ENCODE results near the gene POP4.

The POP4 gene

DNA sequence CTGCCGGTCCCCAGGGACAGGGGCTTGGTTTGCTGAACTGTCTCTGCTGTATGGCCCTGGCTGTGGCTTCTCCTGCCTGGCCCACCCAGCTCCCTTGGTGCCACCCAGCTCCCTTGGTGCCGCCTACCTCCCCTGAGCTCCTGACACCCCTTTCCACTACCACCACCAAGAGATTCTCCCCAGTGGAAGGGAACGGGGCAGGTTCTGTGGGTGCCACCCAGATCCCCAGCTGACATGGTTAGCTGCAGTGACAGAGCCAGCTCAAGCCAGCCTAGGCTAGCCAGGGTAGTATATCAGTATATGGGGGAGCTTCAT, 28.5 kb upstream of the POP4 start:
- DNase-seq = no peak

- no peak for DNase-seq
These were observed 27.7 kb upstream of the POP4 start for GRCh38 chr19:29578349-29578748.

DNA sequence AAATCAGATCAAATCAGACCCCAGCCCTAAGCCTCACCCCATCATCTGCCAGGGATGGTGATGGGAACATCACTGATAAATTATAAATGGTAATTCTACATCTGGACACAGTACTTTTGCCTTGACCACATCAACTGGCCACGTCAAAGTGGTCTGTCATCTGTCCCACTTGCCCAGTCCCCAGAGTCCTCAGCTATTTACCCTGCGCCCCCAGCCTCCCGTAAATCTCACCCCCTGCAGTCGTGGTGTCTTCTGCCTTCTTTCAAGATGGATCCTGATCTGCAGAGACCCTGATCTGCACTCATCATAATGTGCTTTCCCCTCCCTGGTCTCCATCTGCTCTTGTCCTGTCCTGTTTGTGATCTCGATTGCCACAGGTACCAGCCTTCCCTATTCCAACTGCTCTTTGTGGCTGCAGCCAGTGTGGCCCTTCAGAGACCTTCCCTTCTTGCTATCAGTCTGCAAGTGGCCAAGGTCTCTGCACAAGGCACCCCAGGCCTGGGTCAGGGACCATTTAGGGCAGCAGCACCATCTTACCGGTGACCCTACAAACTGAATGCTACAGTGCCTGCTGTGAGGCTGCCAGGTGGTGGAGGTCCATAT, 26.7 kb upstream of the POP4 start:
- no peak for DNase-seq

DNA sequence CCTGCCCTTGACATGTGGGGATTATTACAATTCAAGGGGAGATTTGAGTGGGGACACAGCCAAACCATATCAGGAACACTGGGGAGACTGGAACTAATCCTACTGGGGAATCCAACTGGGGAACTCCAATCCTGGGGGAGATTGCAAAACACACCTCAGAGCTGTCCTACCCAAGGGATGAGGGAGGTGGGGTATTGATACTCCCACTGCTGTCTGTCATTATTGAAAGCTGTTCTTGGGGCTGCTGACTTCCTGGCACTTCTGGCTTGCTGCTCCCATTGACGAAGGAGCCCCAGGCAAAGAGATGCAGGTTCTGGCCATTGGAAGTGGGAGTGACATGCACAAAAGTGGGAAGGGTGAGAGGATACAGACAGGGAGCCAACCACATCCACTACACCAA, 24.7 kb upstream of the POP4 start:
- DNase-seq = no peak

- DNase-seq = no peak
These were observed 22.7 kb upstream of the POP4 start for GRCh38 chr19:29583196-29583999.

- no peak for DNase-seq
These were observed 19.7 kb upstream of the POP4 start for GRCh38 chr19:29586401-29586800.

GRCh38 chr19:29587059-29587458, 19.0 kb upstream of the POP4 start:
- no peak for DNase-seq

DNA sequence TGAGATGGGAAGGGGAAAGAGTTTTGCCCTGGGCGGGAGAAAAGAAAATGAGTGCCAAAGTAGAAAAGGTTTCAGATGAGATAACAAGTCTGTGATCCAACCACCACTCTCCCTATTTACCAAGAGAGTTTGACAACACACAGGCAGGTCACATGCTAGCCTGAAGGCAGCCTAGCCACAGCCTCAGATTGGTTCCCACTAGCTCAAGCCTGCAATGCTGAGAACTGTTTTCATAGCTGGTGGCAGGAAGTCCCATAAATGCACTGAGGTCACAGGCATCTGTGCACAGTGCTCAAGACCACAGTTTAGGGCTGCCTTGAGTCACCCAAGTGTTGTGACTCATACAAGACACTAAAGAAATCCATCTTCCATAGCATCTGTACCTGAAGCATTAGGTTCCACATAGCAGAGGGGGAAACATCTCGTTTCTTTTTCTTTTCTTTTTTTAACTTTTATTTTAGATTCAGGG, 18.5 kb upstream of the POP4 start:
- no peak for DNase-seq

GRCh38 chr19:29588095-29588494, 18.0 kb upstream of the POP4 start:
- DNase-seq = no peak

DNA sequence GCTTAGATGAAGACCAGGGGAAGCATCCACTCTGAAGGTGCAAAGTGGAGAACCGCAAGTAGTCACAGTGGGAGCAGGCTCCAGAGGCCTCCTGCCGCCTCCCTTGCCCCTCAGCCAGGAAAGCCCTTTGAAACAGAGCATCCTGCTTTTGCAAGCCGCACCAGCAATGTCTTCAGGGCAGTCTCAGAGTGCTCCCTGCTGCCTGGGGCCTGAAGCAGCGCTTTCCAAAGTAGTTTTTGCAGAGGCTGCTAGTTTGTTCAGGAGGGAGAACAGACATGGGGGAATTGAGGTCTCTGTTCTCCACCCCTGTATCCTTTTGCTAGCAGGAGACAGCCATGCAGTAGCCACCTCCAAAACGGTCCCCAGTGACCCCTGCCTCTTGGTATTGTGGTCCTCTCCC, 15.8 kb upstream of the POP4 start:
- no peak for DNase-seq

- DNase-seq = no peak
These were observed 14.4 kb upstream of the POP4 start for GRCh38 chr19:29591670-29592069.

GRCh38 chr19:29593869-29594268, 12.2 kb upstream of the POP4 start:
- no peak for DNase-seq

GRCh38 chr19:29596080-29596727, 9.9 kb upstream of the POP4 start:
- DNase-seq = no peak

DNA sequence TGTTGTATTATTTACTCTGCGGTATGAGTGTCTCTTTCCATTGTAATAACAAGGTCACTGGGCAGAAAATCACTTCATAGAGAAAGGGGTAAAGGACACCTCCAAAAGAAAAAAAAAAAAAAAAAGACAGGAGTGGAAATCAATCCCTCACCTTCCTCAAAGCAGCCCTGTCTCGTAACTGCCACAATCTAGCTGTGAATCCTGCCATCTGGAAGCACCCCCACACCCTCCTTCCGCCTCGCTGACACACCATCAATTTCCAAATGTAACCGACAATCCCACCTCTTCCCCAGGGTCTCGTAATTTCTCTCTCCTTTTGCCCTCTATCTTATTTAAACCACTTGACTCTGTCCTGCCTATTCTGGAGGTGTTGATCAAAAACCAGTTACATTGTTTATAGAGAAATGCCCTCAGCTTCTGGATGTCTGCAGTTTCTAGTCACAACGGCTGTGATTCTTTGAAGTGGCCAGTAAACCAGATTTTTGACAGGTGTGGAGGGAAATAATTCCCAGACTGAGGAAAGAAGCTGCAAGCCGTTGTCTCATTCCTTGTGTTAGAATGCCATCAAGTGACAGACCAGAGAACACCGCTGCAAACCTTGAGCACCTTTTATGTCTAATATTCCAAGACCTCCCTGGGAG, 9.1 kb upstream of the POP4 start:
- peak in 2 of 14 donors; percentile 2 to 39 for DNase-seq

- no peak for DNase-seq
These were observed 8.0 kb upstream of the POP4 start for GRCh38 chr19:29598036-29598435.

GRCh38 chr19:29598496-29598895, 7.6 kb upstream of the POP4 start:
- no peak for DNase-seq

GRCh38 chr19:29603308-29603707, 2.8 kb upstream of the POP4 start:
- no peak for DNase-seq

GRCh38 chr19:29606420-29606747, 301 bp downstream of the POP4 start:
- no peak for DNase-seq

DNA sequence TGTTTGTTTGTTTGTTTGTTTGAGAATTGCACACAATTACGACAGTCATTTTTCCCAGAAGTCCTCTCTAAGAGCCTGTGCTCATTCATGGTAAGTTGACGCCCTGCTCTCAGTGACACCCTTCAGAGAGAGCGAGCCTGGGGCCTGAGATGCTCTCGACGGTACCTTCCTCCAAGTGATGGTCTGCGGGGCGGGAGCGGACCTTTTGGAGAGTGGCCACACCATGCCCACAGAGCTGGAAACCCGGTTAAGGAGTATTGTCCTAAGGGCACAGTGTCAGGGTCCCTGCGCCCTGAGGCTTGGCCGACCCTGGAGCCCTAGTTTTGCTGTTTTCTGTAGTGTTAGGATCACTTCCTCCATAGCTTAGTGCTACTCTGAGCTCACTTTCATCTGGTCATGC, 3.6 kb downstream of the POP4 start:
- no peak for DNase-seq

- DNase-seq = no peak
These were observed 4.1 kb downstream of the POP4 start for GRCh38 chr19:29610213-29610573.

DNA sequence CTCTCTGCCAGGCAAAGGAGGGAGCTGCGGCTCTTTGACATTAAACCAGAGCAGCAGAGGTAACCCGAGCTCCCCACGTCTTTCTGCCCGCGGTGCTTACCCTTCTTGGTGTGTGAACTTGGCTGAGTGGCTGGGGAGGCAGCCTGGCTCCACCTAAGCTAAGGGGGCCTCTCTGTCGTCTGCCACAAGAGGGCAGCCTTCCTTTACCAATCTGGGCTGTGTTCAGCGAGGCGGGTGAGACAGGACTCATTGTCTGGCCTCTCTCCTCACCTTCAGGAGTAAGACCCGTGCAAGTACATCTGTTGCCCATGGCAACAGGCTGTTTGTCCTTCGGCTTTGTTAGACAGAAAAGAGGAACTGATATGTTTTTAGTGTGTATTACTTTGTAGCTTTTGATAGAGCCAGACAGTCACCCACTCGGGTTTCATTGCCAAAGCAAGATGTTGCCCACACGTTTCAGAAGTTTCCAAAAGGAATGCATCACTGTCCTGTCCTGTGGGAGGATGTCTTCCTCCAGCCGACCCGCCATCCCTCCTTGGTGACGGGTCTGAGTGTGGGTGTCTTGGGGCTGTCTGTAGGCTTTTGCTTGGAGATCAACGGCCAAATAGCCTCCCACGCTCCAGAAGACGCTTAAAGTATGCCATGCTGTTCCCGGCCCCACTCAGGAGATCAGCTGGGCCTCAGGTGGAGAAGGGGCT, 4.6 kb downstream of the POP4 start:
- peak in 13 of 14 donors; percentile 1 to 70 (median 46) for DNase-seq

DNA sequence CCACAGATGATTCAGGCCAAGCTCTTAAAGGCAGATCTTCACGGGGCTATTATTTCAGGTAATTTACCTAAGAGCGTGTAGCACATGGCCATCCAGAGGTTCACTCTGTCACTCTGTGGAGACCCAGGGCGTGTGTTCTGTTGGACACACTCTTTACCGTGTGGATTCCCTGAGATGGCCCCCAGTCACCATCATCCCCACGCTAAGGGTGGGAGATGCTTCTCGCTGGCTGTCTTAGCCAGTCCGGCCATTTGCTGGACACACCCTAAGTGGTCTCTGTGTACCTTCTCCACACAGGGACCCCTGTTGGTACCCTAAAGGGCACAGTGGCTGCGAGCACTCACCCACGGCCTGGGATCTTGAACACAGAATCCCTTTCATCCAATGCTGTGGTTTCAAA, 6.0 kb downstream of the POP4 start:
- DNase-seq = no peak
